Muscle of leg (tissue), 11 donors: Measurements from ENCODE around the gene SOS1. TPM values are rescaled to one million over a fixed set of nuclear protein-coding genes. Genes with fewer than 3 reads are reported as not detected.

Experiments used
- DNase-seq: peaks from one replicate; pipeline ENCODE4 v3.0.0; 2013
- H3K27ac ChIP-seq: one replicate; pipeline ENCODE4 v1.5.1; 2013; ENCODE audit warnings: mild to moderate bottlenecking, low read length, control low read depth
- H3K27me3 ChIP-seq: one replicate; pipeline ENCODE4 v1.6.1; 2013; ENCODE audit warnings: low read length; ENCODE audit not compliant: control insufficient read depth, insufficient read depth
- H3K36me3 ChIP-seq: one replicate; pipeline ENCODE4 v1.6.1; 2013; ENCODE audit warnings: low read length; ENCODE audit not compliant: control insufficient read depth, insufficient read depth
- H3K4me1 ChIP-seq: one replicate; pipeline ENCODE4 v1.6.1; 2013; ENCODE audit warnings: low read length; ENCODE audit not compliant: control insufficient read depth, insufficient read depth
- H3K4me3 ChIP-seq: one replicate; pipeline ENCODE4 v1.5.1; 2013; ENCODE audit warnings: low read length, control low read depth
- H3K9me3 ChIP-seq: replicated peaks from 2 replicates; pipeline ENCODE4 v1.6.1; 2013; ENCODE audit warnings: low read depth, low read length; ENCODE audit not compliant: control insufficient read depth
- WGBS: methylation state at CpG from one replicate; pipeline ENCODE4 v1.1.5; 2013; ENCODE audit warnings: missing lambda C conversion rate; ENCODE audit not compliant: insufficient coverage; 5-methylcytosine and 5-hydroxymethylcytosine counted together
- polyA plus RNA-seq, 8 donors: library from polyadenylated mRNA; unstranded; fragments of 120-200 nt; gene quantifications; one replicate each; pipeline versions ENCODE4 v1.2.1 to v1.2.3, GENCODE V29; 2013; ENCODE audit warnings: inconsistent platforms in 1 of 8, low replicate concordance in 1 of 8; ENCODE audit not compliant: insufficient read length in 8 of 8, insufficient read depth in 1 of 8
- total RNA-seq: library from RNA; stranded (reverse); fragments of 120-200 nt; gene quantifications from one replicate; pipeline ENCODE4 v1.2.4, GENCODE V29; 2013

Gene SOS1
- total and polyA plus RNA-seq, 9 donors, result 18.5 to 33.8 (median 24.9) TPM

DNA sequence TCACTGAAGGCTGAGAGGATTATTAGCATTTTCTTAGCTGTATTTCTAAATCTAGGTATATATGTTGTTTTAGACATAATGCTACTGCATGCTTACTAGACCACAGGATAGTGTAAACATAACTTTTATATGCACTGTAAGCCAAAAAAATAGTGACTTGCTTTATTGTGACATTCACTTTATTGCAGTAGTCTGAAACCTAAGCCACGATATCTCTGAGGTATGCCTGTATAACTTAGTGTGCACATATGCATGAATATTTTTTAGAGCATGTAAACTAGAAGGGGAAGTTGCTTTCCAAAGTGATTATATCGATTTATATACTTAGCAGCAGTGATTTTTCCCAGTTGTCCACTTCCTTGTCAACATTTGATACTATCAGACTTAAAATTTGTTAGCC, 81.8 kb downstream of the SOS1 start:
- Histone ChIP-seq H3K9me3 (no peaks in the 10 kb centered on the region), H3K4me3 (no peak overlapping the region), H3K36me3 (no peaks in the 10 kb centered on the region), H3K27ac (no peak overlapping the region), H3K4me1 (no peaks in the 10 kb centered on the region), H3K27me3 (no peaks in the 10 kb centered on the region)
- WGBS, result no CpG with 5 or more reads among the region's 2 CpGs
- no peak for DNase-seq

- H3K4me1 ChIP-seq, result no peaks in the 10 kb centered on the region
- no peak overlapping the region for H3K27ac ChIP-seq
- no peaks in the 10 kb centered on the region for H3K27me3 ChIP-seq
- H3K4me3 ChIP-seq, result no peak overlapping the region
- H3K36me3 ChIP-seq, result peaks cover 17% of the 10 kb centered on the region
- no peaks in the 10 kb centered on the region for H3K9me3 ChIP-seq
- DNase-seq, result no peak
Observed at GRCh38 chr2:39033980-39034379, 86.9 kb downstream of the SOS1 start.

- Histone ChIP-seq H3K27me3 (no peaks in the 10 kb centered on the region), H3K4me1 (no peaks in the 10 kb centered on the region)
Observed at GRCh38 chr2:39027421-39027820, 93.4 kb downstream of the SOS1 start.

DNA sequence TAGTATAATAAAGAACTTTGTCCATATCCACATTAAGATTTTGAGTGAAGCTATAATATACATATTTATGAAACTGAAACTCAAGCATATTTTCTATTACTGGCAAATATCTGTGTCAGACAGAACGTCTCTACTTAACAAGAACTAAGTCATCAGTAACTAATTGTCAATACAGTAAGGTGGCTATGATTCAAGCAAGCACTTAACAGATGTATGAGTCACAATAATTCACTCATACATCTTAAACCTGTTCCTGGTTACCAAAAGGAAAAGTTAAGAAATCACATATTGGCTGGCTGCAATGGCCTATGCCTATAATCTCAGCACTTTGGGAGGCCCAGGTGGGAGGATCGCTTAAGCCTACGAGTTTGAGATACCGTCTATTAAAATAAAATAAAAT, 96.0 kb downstream of the SOS1 start:
- no peak for DNase-seq
- Histone ChIP-seq H3K4me1 (no peaks in the 10 kb centered on the region), H3K27me3 (no peaks in the 10 kb centered on the region), H3K9me3 (no peaks in the 10 kb centered on the region), H3K4me3 (no peak overlapping the region), H3K36me3 (peaks cover 2% of the 10 kb centered on the region), H3K27ac (no peak overlapping the region)
- no CpG with 5 or more reads among the region's 4 CpGs for WGBS

More at GRCh38 chr2:39027421-39027820, 93.4 kb downstream of the SOS1 start:
- Histone ChIP-seq H3K4me3 (no peak overlapping the region), H3K36me3 (peaks cover 10% of the 10 kb centered on the region), H3K9me3 (no peaks in the 10 kb centered on the region), H3K27ac (no peak overlapping the region)
- no peak for DNase-seq

- Histone ChIP-seq H3K9me3 (no peaks in the 10 kb centered on the region), H3K36me3 (no peaks in the 10 kb centered on the region), H3K27me3 (no peaks in the 10 kb centered on the region), H3K27ac (no peak overlapping the region), H3K4me1 (no peaks in the 10 kb centered on the region), H3K4me3 (no peak overlapping the region)
- no CpG with 5 or more reads among the region's 3 CpGs for WGBS
- no peak for DNase-seq
Observed at GRCh38 chr2:39023649-39024048, 97.2 kb downstream of the SOS1 start.

GRCh38 chr2:39022642-39023235, 98.1 kb downstream of the SOS1 start:
- Histone ChIP-seq H3K4me1 (no peaks in the 10 kb centered on the region), H3K4me3 (no peak overlapping the region), H3K27me3 (no peaks in the 10 kb centered on the region), H3K9me3 (no peaks in the 10 kb centered on the region), H3K36me3 (no peaks in the 10 kb centered on the region), H3K27ac (peak overlapping the region; percentile 33)
- 30% methylated on average over 2 of the region's 6 CpGs for WGBS
- DNase-seq, result no peak

DNA sequence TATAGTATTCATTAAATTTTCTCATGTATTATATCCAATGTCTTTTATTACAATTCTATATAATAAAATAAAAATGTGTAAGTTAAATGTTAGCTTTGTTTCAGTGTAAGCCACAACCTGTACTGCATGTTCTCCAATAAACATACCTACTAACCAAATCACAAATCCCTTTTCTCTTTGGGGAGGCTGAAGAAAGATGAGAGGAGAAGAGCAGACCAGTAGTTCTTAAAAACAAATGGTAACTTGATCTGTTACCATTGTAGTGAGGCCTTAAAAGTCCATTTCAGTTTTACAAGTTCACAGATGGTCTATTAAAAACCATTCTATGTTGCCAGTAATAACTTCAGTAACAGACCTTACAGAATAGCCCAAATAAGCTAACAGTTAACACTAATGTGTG, 100.5 kb downstream of the SOS1 start:
- Histone ChIP-seq H3K9me3 (no peaks in the 10 kb centered on the region), H3K27ac (no peak overlapping the region), H3K36me3 (no peaks in the 10 kb centered on the region), H3K4me1 (no peaks in the 10 kb centered on the region), H3K4me3 (no peak overlapping the region), H3K27me3 (no peaks in the 10 kb centered on the region)
- no peak for DNase-seq

GRCh38 chr2:39018638-39019037, 102.2 kb downstream of the SOS1 start:
- H3K9me3 ChIP-seq, result no peaks in the 10 kb centered on the region
- DNase-seq, result peak; percentile 6
- WGBS, result no CpG with 5 or more reads among the region's 4 CpGs
- no peak overlapping the region for H3K4me3 ChIP-seq
- H3K36me3 ChIP-seq, result no peaks in the 10 kb centered on the region
- no peak overlapping the region for H3K27ac ChIP-seq
- H3K27me3 ChIP-seq, result no peaks in the 10 kb centered on the region
- no peaks in the 10 kb centered on the region for H3K4me1 ChIP-seq

- H3K4me1 ChIP-seq, result no peaks in the 10 kb centered on the region
- H3K27me3 ChIP-seq, result no peaks in the 10 kb centered on the region
- H3K4me3 ChIP-seq, result no peak overlapping the region
- H3K27ac ChIP-seq, result no peak overlapping the region
- H3K36me3 ChIP-seq, result peaks cover 3% of the 10 kb centered on the region
- DNase-seq, result peak; percentile 52
- H3K9me3 ChIP-seq, result no peaks in the 10 kb centered on the region
Observed at GRCh38 chr2:39017334-39017733, 103.5 kb downstream of the SOS1 start.

DNA sequence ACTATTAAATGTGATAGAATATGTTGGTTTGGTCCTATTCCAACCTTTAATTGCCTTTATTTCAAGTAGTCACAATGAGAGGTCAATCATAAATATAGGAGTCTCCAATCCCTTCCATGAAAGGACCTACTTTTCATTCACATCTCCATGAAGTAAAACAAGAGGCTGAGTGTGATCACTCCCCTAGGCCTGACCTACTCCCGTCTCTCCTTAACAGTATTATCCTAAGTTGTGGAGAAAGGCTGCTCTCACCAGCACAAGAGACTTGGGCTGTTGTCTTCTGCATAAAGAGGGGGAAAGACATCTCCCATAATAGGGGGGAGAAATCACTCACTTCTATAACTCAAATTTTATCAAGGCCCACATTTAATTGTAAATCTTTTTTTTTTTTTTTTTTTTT, 105.4 kb downstream of the SOS1 start:
- Histone ChIP-seq H3K4me1 (no peaks in the 10 kb centered on the region), H3K9me3 (no peaks in the 10 kb centered on the region), H3K4me3 (no peak overlapping the region), H3K36me3 (peaks cover 6% of the 10 kb centered on the region), H3K27me3 (no peaks in the 10 kb centered on the region), H3K27ac (no peak overlapping the region)
- whole genome bisulfite sequencing, result no CpG with 5 or more reads among the region's 1 CpG
- no peak for DNase-seq

DNA sequence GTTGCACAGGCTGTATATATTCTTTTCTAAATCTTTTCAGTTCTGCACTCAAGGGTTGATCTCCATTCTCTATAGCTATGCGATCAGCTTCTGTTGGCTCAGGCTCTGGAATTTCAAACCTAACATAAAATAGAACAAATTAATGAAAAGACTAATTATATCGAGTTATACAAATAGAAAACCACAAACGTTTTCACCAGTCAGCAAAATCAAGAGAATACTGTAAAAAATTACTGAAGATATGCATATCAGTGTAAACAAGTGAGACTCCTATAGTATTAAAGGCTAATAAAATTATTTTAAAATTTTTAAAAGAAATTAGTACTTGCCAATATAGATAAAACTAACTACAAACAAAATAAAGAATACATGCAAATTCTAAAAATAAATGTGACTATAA, 107.0 kb downstream of the SOS1 start:
- WGBS, result no CpG with 5 or more reads among the region's 3 CpGs
- no peak for DNase-seq
- no peaks in the 10 kb centered on the region for H3K27me3 ChIP-seq
- H3K4me1 ChIP-seq, result no peaks in the 10 kb centered on the region
- H3K36me3 ChIP-seq, result peaks cover 6% of the 10 kb centered on the region
- H3K9me3 ChIP-seq, result no peaks in the 10 kb centered on the region
- no peak overlapping the region for H3K4me3 ChIP-seq
- no peak overlapping the region for H3K27ac ChIP-seq
